Liver (tissue), 9 donors: ENCODE measurements around the gene PTGES. TPM values are rescaled to one million over a fixed set of nuclear protein-coding genes. Genes with fewer than 3 reads are reported as not detected.

ENCODE experiments used
- DNase-seq: peaks from one replicate; pipeline ENCODE4 v3.0.0-alpha.2; 2017; ENCODE audit warnings: low spot score
- H3K27ac ChIP-seq, 2 donors: one replicate each; pipeline ENCODE4 v1.7.0; 2013; ENCODE audit warnings: inconsistent platforms in 2 of 2, low read length in 2 of 2, control low read depth in 1 of 2, low read depth in 1 of 2, mild to moderate bottlenecking in 1 of 2
- H3K27me3 ChIP-seq, 4 donors: one replicate each; pipeline versions ENCODE4 v1.6.1 to v1.7.0; 2013; ENCODE audit warnings: low read length in 3 of 4, inconsistent platforms in 1 of 4, mild to moderate bottlenecking in 1 of 4, moderate library complexity in 1 of 4; ENCODE audit not compliant: control insufficient read depth in 4 of 4, insufficient read depth in 4 of 4
- H3K36me3 ChIP-seq, 4 donors: one replicate each; pipeline versions ENCODE4 v1.6.1 to v1.7.0; 2013; ENCODE audit warnings: low read length in 3 of 4, mild to moderate bottlenecking in 3 of 4, low read depth in 1 of 4, moderate library complexity in 1 of 4; ENCODE audit not compliant: control insufficient read depth in 4 of 4, insufficient read depth in 3 of 4
- H3K4me1 ChIP-seq, 4 donors: one replicate each; pipeline versions ENCODE4 v1.6.1 to v1.7.0; 2013; ENCODE audit warnings: low read length in 3 of 4, mild to moderate bottlenecking in 3 of 4, moderate library complexity in 1 of 4; ENCODE audit not compliant: control insufficient read depth in 4 of 4, insufficient read depth in 4 of 4
- H3K4me3 ChIP-seq, 3 donors: one replicate each; pipeline versions ENCODE4 v1.6.1 to v1.7.0; 2013; ENCODE audit warnings: low read length in 3 of 3, control low read depth in 1 of 3, low read depth in 1 of 3, mild to moderate bottlenecking in 1 of 3
- H3K9ac ChIP-seq, 2 donors: one replicate each; pipeline ENCODE4 v1.7.0; 2013; ENCODE audit warnings: low read length in 2 of 2, mild to moderate bottlenecking in 2 of 2, moderate library complexity in 2 of 2, control low read depth in 1 of 2, low read depth in 1 of 2
- H3K9me3 ChIP-seq, 4 donors: one replicate each; pipeline versions ENCODE4 v1.6.1 to v1.7.0; 2013; ENCODE audit warnings: low read length in 3 of 4; ENCODE audit not compliant: control insufficient read depth in 4 of 4
- CTCF ChIP-seq: fragments of 150-350 bp; IDR thresholded peaks from 2 replicates; pipeline ENCODE4 v1.5.1; 2017; ENCODE audit warnings: improper control_type of control experiment, low read depth, low read length; ENCODE audit not compliant: missing input control
- EGR1 ChIP-seq, 2 donors: IDR thresholded peaks; 2 replicates each; pipeline ENCODE4 v1.6.1; 2016 to 2018; ENCODE audit warnings: antibody characterized with exemption in 2 of 2, low read depth in 2 of 2
- FOXA1 ChIP-seq: IDR thresholded peaks from 2 replicates; pipeline ENCODE4 v1.6.1; 2016; ENCODE audit warnings: antibody characterized with exemption
- FOXA2 ChIP-seq: IDR thresholded peaks from 2 replicates; pipeline ENCODE4 v1.6.1; 2016; ENCODE audit warnings: antibody characterized with exemption
- GABPA ChIP-seq, 2 donors: IDR thresholded peaks in 1 of 2; conservative IDR thresholded peaks in 1 of 2; 2 replicates each; pipeline ENCODE4 v1.6.1; 2016; ENCODE audit warnings: antibody characterized with exemption in 2 of 2, mild to moderate bottlenecking in 1 of 2, moderate library complexity in 1 of 2
- HNF4A ChIP-seq, 2 donors: conservative IDR thresholded peaks; 2 replicates each; pipeline ENCODE4 v1.6.1; 2016; ENCODE audit warnings: antibody characterized with exemption in 2 of 2, mild to moderate bottlenecking in 2 of 2
- HNF4G ChIP-seq: IDR thresholded peaks from 2 replicates; pipeline ENCODE4 v1.6.1; 2016; ENCODE audit warnings: antibody characterized with exemption
- JUND ChIP-seq, 2 donors: IDR thresholded peaks; 2 replicates each; pipeline ENCODE4 v1.6.1; 2016; ENCODE audit warnings: antibody characterized with exemption in 2 of 2
- NR2F2 ChIP-seq: IDR thresholded peaks from 2 replicates; pipeline ENCODE4 v1.6.1; 2016; ENCODE audit warnings: antibody characterized with exemption
- RXRA ChIP-seq, 2 donors: IDR thresholded peaks; 2 replicates each; pipeline ENCODE4 v1.6.1; 2017 to 2018; ENCODE audit warnings: antibody characterized with exemption in 2 of 2, mild to moderate bottlenecking in 1 of 2
- SP1 ChIP-seq: IDR thresholded peaks from 2 replicates; pipeline ENCODE4 v1.6.1; 2018; ENCODE audit warnings: antibody characterized with exemption, mild to moderate bottlenecking
- TAF1 ChIP-seq: conservative IDR thresholded peaks from 2 replicates; pipeline ENCODE4 v1.6.1; 2016; ENCODE audit warnings: antibody characterized with exemption, mild to moderate bottlenecking
- WGBS: extraction: QIAGEN DNeasy Blood & Tissue Kit; methylation state at CpG from one replicate; pipeline ENCODE4 v1.1.7; 2013; 5-methylcytosine and 5-hydroxymethylcytosine counted together
- polyA plus RNA-seq, 2 donors: library from polyadenylated mRNA; stranded (reverse) in 1 of 2; unstranded in 1 of 2; fragments of 200-250 nt in 1 of 2; fragments of >200 nt in 1 of 2; fragmentation: Nextera tagmentation in 1 of 2; extraction: Ambion mirVana in 1 of 2; gene quantifications; one replicate each; pipeline versions ENCODE4 v1.2.1 to v1.2.3, GENCODE V29; 2013 to 2015
- total RNA-seq, 2 donors: library from RNA; depleted of rRNA; stranded (reverse); fragments of >200 nt; gene quantifications; one replicate each; pipeline ENCODE4 v1.2.3, GENCODE V29; 2014
- TF ChIP-seq, protein P1 (sequence below): IDR thresholded peaks from 2 replicates; pipeline ENCODE4 v1.6.1; 2016; ENCODE audit warnings: antibody characterized with exemption
- TF ChIP-seq, protein P2 (sequence below): IDR thresholded peaks from 2 replicates; pipeline ENCODE4 v1.6.1; 2016; ENCODE audit warnings: antibody characterized with exemption
- TF ChIP-seq, protein P3 (sequence below): IDR thresholded peaks from 2 replicates; pipeline ENCODE4 v1.6.1; 2016; ENCODE audit warnings: antibody characterized with exemption, mild to moderate bottlenecking
- TF ChIP-seq, protein P4 (sequence below): IDR thresholded peaks from 2 replicates; pipeline ENCODE4 v1.6.1; 2016; ENCODE audit warnings: antibody characterized with exemption
- donor health status: healthy.
- donor health status: healthy.
- donor health status: healthy.
- donor health status: healthy.
- donor health status: healthy.

The PTGES gene
- total RNA-seq (under 1 TPM in 1 of 2 donors, not detected in 1; 0.47 TPM), polyA plus RNA-seq (under 1 TPM; 0.07 to 0.17 TPM)

GRCh38 chr9:129752900-129753729 lies at the start of gene PTGES:
Gene PTGES, minus strand, starts transcription at chr9:129753042. Its CDS starts 30 bp downstream, at chr9:129753012.
- WGBS, result 21% methylated on average over 23 of the region's 23 CpGs
- peak; percentile 56 for DNase-seq

GRCh38 chr9:129801504-129801903 lies 48.7 kb upstream of the PTGES start:
- Histone ChIP-seq H3K9ac (no peak overlapping the region), H3K27me3 (no peaks in the 10 kb centered on the region), H3K4me3 (no peak overlapping the region), H3K27ac (no peak overlapping the region), H3K4me1 (peaks cover 3 to 9% (median 7%) of the 10 kb centered on the region in 4 donors), H3K9me3 (no peaks in the 10 kb centered on the region), H3K36me3 (peaks cover 0 to 2% (median 0%) of the 10 kb centered on the region in 4 donors)
- WGBS, result 91% methylated on average over 17 of the region's 17 CpGs
- DNase-seq, result no peak
- no peak for TF ChIP-seq HNF4G
- no peak for TF ChIP-seq FOXA1
- no peak for TF ChIP-seq CTCF
- no peak for TF ChIP-seq NR2F2
- TF ChIP-seq, protein P1, sequence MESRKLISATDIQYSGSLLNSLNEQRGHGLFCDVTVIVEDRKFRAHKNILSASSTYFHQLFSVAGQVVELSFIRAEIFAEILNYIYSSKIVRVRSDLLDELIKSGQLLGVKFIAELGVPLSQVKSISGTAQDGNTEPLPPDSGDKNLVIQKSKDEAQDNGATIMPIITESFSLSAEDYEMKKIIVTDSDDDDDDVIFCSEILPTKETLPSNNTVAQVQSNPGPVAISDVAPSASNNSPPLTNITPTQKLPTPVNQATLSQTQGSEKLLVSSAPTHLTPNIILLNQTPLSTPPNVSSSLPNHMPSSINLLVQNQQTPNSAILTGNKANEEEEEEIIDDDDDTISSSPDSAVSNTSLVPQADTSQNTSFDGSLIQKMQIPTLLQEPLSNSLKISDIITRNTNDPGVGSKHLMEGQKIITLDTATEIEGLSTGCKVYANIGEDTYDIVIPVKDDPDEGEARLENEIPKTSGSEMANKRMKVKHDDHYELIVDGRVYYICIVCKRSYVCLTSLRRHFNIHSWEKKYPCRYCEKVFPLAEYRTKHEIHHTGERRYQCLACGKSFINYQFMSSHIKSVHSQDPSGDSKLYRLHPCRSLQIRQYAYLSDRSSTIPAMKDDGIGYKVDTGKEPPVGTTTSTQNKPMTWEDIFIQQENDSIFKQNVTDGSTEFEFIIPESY, result no peak
- no peak for TF ChIP-seq GABPA (IDR thresholded peaks at IDR 0.05 in 1 of 2, conservative IDR thresholded peaks at IDR 0.05 in 1 of 2)
- TF ChIP-seq, protein P2, sequence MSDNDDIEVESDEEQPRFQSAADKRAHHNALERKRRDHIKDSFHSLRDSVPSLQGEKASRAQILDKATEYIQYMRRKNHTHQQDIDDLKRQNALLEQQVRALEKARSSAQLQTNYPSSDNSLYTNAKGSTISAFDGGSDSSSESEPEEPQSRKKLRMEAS, result no peak

More at GRCh38 chr9:129752900-129753729, at the start of gene PTGES:
- no peaks in the 10 kb centered on the region for H3K9me3 ChIP-seq
- H3K4me1 ChIP-seq, result no peaks in the 10 kb centered on the region
- H3K27ac ChIP-seq, result no peak within 1 kb of the TSS
- no peak within 1 kb of the TSS for H3K4me3 ChIP-seq
- no peaks in the 10 kb centered on the region for H3K36me3 ChIP-seq
- peaks cover 0 to 4% (median 0%) of the 10 kb centered on the region in 4 donors for H3K27me3 ChIP-seq
- TF ChIP-seq, protein P3, sequence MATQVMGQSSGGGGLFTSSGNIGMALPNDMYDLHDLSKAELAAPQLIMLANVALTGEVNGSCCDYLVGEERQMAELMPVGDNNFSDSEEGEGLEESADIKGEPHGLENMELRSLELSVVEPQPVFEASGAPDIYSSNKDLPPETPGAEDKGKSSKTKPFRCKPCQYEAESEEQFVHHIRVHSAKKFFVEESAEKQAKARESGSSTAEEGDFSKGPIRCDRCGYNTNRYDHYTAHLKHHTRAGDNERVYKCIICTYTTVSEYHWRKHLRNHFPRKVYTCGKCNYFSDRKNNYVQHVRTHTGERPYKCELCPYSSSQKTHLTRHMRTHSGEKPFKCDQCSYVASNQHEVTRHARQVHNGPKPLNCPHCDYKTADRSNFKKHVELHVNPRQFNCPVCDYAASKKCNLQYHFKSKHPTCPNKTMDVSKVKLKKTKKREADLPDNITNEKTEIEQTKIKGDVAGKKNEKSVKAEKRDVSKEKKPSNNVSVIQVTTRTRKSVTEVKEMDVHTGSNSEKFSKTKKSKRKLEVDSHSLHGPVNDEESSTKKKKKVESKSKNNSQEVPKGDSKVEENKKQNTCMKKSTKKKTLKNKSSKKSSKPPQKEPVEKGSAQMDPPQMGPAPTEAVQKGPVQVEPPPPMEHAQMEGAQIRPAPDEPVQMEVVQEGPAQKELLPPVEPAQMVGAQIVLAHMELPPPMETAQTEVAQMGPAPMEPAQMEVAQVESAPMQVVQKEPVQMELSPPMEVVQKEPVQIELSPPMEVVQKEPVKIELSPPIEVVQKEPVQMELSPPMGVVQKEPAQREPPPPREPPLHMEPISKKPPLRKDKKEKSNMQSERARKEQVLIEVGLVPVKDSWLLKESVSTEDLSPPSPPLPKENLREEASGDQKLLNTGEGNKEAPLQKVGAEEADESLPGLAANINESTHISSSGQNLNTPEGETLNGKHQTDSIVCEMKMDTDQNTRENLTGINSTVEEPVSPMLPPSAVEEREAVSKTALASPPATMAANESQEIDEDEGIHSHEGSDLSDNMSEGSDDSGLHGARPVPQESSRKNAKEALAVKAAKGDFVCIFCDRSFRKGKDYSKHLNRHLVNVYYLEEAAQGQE, result no peak
- no peak for TF ChIP-seq CTCF
- TF ChIP-seq RXRA (IDR thresholded peaks at IDR 0.05), result no peak
- TF ChIP-seq FOXA2, result no peak
- no peak for TF ChIP-seq HNF4A (conservative IDR thresholded peaks at IDR 0.05)
- no peak for TF ChIP-seq TAF1
- no peak for TF ChIP-seq EGR1 (IDR thresholded peaks at IDR 0.05; ENCODE audit: low read depth in 2 of 2)
- TF ChIP-seq GABPA (IDR thresholded peaks at IDR 0.05 in 1 of 2, conservative IDR thresholded peaks at IDR 0.05 in 1 of 2), result no peak
- TF ChIP-seq, protein P4, sequence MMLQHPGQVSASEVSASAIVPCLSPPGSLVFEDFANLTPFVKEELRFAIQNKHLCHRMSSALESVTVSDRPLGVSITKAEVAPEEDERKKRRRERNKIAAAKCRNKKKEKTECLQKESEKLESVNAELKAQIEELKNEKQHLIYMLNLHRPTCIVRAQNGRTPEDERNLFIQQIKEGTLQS, result no peak
- TF ChIP-seq NR2F2, result no peak
- no peak for TF ChIP-seq SP1
- TF ChIP-seq, protein P2, result no peak
- no peak for TF ChIP-seq FOXA1
- TF ChIP-seq JUND (IDR thresholded peaks at IDR 0.05), result no peak
- TF ChIP-seq HNF4G, result no peak
- H3K9ac ChIP-seq, result no peak within 1 kb of the TSS
